PC-9 (cell line): ENCODE results near the gene AK9.

Source experiments
- CTCF ChIP-seq: fragments of 200-600 bp; sonication (generic); conservative IDR thresholded peaks from 2 replicates; pipeline ENCODE4 v1.6.1; 2017; ENCODE audit warnings: mixed run types, antibody characterized with exemption, mild to moderate bottlenecking, moderate library complexity
- EZH2 ChIP-seq: fragments of 200-600 bp; sonication (generic); IDR thresholded peaks from 2 replicates; pipeline ENCODE4 v1.8.0; 2017; ENCODE audit warnings: antibody characterized with exemption, low read depth

- TF ChIP-seq CTCF, result no peak
- TF ChIP-seq EZH2, result no peak
Observed at GRCh38 chr6:109718991-109719390, 28.0 kb upstream of the AK9 start.
